Ishikawa (cell line): ENCODE measurements around the gene NPY2R.
A peak's percentile ranks its signal among the peaks of the same experiment; 100 is the strongest.

Source experiments
- CEBPB ChIP-seq: IDR thresholded peaks from 2 replicates; pipeline ENCODE4 v1.6.1; 2012
- CREB1 ChIP-seq: IDR thresholded peaks from 2 replicates; pipeline ENCODE4 v1.6.1; 2012; ENCODE audit warnings: low read depth
- EGR1 ChIP-seq: IDR thresholded peaks from 2 replicates; pipeline ENCODE4 v1.6.1; 2012
- EP300 ChIP-seq: IDR thresholded peaks from 2 replicates; pipeline ENCODE4 v1.6.1; 2012; ENCODE audit warnings: borderline replicate concordance
- FOXM1 ChIP-seq: IDR thresholded peaks from 2 replicates; pipeline ENCODE4 v1.6.1; 2012; ENCODE audit warnings: low read depth, borderline replicate concordance
- NFIC ChIP-seq: IDR thresholded peaks from 2 replicates; pipeline ENCODE4 v1.6.1; 2012
- RAD21 ChIP-seq: IDR thresholded peaks from 2 replicates; pipeline ENCODE4 v1.6.1; 2012; ENCODE audit warnings: low read depth
- TAF1 ChIP-seq: IDR thresholded peaks from 2 replicates; pipeline ENCODE4 v1.6.1; 2012; ENCODE audit warnings: low read depth, mild to moderate bottlenecking
- TCF12 ChIP-seq: IDR thresholded peaks from 2 replicates; pipeline ENCODE4 v1.6.1; 2012; ENCODE audit warnings: low read depth
- TEAD4 ChIP-seq: IDR thresholded peaks from 2 replicates; pipeline ENCODE4 v1.6.1; 2012
- YY1 ChIP-seq: IDR thresholded peaks from 2 replicates; pipeline ENCODE4 v1.6.1; 2012; ENCODE audit warnings: low read depth
- ZBTB7A ChIP-seq: IDR thresholded peaks from 2 replicates; pipeline ENCODE4 v1.6.1; 2012; ENCODE audit warnings: low read depth
- TF ChIP-seq, protein P1 (sequence below): IDR thresholded peaks from 2 replicates; pipeline ENCODE4 v1.6.1; 2012
- TF ChIP-seq, protein P2 (sequence below): IDR thresholded peaks from 2 replicates; pipeline ENCODE4 v1.6.1; 2012
- TF ChIP-seq, protein P3 (sequence below): IDR thresholded peaks from 2 replicates; pipeline ENCODE4 v1.6.1; 2012; ENCODE audit warnings: low read depth, mild to moderate bottlenecking

The NPY2R gene

DNA sequence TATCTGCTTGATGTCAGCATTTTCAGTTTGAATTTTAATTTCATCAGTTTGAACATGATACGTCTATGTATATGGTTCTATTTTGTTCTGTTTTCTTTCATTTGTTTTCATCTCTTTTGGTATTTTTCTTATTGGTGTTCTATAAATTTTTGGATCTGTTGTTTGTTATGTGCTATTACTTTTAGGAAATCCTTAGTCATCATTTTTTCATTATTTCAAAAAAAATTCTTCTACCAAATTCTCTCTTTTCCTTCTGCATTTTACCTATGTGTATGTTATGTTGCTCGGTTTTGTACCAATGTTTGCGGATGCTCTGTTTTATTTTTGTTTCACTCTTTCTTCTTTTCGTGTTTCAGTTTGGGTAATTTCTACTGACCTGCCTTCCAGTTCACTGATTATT is 32.8 kb downstream of the NPY2R start:
- no peak for TF ChIP-seq EGR1
- no peak for TF ChIP-seq TAF1
- no peak for TF ChIP-seq YY1
- TF ChIP-seq TEAD4: no peak
- TF ChIP-seq CREB1: no peak
- TF ChIP-seq NFIC: no peak
- no peak for TF ChIP-seq FOXM1
- no peak for TF ChIP-seq TCF12
- no peak for TF ChIP-seq EP300
- TF ChIP-seq, protein P1, sequence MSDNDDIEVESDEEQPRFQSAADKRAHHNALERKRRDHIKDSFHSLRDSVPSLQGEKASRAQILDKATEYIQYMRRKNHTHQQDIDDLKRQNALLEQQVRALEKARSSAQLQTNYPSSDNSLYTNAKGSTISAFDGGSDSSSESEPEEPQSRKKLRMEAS: no peak
- TF ChIP-seq, protein P2, sequence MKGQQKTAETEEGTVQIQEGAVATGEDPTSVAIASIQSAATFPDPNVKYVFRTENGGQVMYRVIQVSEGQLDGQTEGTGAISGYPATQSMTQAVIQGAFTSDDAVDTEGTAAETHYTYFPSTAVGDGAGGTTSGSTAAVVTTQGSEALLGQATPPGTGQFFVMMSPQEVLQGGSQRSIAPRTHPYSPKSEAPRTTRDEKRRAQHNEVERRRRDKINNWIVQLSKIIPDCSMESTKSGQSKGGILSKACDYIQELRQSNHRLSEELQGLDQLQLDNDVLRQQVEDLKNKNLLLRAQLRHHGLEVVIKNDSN: no peak

DNA sequence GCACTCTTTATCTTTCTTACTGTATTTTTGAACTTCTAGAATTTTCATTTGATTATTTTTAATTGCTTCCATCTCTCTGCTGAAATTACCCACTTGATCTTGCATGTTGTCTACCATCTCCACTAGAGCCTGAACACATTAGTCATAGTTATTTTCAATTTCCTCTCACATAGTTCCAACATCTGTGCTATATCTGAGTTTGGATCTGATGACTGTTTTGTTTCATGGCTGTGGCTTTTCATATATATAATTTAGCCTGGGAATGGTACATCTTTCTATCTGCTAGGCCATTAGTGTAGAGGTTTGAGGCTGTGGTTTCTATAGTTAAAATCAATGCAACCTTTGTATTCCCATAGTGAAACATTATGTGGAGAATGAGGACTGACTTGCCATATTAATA is 33.2 kb downstream of the NPY2R start:
- TF ChIP-seq EP300 (no peak), FOXM1 (no peak), TAF1 (no peak), ZBTB7A (no peak)
- TF ChIP-seq, protein P3, sequence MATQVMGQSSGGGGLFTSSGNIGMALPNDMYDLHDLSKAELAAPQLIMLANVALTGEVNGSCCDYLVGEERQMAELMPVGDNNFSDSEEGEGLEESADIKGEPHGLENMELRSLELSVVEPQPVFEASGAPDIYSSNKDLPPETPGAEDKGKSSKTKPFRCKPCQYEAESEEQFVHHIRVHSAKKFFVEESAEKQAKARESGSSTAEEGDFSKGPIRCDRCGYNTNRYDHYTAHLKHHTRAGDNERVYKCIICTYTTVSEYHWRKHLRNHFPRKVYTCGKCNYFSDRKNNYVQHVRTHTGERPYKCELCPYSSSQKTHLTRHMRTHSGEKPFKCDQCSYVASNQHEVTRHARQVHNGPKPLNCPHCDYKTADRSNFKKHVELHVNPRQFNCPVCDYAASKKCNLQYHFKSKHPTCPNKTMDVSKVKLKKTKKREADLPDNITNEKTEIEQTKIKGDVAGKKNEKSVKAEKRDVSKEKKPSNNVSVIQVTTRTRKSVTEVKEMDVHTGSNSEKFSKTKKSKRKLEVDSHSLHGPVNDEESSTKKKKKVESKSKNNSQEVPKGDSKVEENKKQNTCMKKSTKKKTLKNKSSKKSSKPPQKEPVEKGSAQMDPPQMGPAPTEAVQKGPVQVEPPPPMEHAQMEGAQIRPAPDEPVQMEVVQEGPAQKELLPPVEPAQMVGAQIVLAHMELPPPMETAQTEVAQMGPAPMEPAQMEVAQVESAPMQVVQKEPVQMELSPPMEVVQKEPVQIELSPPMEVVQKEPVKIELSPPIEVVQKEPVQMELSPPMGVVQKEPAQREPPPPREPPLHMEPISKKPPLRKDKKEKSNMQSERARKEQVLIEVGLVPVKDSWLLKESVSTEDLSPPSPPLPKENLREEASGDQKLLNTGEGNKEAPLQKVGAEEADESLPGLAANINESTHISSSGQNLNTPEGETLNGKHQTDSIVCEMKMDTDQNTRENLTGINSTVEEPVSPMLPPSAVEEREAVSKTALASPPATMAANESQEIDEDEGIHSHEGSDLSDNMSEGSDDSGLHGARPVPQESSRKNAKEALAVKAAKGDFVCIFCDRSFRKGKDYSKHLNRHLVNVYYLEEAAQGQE: no peak
- TF ChIP-seq, protein P1: no peak

DNA sequence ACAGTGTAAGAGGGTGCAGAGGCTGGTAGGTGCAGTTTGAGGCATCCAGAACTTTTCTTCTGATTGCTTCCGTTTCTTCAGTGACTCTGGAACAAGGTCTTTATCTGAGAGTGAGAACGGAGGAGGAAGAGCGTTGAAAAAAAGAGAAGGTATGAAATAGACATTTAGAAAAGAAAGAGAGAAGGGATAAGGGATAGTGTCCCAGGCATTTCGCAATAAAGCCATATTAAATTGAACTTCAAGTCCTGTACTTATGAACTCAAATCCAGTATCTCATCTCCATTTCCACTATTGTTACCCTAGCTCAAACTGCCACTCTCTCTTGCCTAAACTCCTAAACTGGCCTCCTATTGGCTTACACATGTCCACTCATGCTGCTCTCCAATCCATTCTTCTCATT is 36.7 kb downstream of the NPY2R start:
- TF ChIP-seq ZBTB7A (no peak), CEBPB (peak; percentile 51; the same call in 1 of the 2 replicates)

DNA sequence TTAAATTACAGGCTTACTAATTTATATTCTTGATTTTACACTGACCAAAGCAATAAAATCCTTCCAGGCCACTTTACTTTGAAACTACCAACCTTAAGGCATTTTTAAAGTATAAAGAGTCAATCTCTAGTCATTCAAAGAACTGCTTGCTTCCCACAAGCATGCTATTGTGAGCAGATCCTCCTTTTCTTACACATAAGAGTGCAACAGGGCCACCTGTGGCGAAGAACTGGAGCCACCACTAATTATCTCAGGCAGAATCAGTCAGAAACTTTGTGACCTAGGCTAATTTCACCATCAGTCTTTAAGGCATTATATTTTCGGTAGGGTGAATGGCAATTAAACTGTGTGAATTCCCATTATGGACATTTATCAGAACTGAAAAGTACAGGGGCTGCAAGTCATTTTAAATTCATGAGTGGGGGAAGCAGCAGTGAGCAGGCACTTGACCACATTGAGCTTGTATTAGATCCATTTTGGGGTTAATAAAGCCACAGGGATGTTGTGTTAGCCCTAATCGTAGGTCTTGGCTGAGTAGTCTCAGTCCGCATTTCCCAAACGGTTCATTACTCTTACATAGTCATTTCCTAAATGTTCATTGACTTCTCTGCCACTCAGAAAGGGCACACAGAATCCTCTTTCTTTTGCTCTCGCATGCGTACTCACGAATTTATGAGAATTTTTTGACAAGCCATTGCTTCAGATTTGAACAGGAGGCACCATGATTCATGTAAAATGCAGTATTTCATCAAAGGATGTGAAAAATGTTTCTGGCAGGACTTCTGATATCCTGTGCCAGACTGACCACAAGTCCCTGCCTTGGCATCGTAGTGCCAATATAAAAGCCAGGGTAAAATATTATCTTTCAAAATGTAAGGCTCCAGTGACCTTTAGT is 39.8 kb downstream of the NPY2R start:
- no peak for TF ChIP-seq EP300
- TF ChIP-seq NFIC: peak; percentile 43; the same call in 1 of the 2 replicates
- TF ChIP-seq FOXM1: no peak

DNA sequence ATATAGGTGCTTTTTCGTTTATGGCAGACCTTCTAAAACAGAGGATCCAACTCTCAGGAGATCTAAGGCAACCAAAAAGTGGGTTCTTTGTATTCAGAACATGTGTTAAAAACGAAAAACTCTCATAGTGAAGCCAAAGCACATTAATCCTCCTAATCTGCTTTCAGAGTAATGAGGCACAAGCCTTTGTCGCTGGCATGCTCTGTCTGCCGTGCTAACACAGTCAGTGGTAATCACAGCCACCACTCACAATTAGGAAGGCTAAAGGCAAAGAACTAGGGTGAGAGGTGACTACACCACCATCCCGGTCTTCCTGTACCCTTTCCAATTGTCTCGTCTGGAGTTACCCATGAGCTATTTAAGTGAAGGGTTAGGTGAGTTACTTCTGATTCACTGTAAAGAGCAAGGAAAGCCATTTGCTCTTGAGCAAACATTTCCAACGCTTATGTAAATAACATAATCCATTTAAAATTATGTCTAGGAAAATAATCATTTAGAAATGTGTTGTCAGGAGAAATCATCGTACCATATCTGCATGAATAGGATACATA is 40.7 kb downstream of the NPY2R start:
- TF ChIP-seq CREB1 (no peak), EGR1 (no peak), YY1 (no peak), EP300 (no peak), ZBTB7A (no peak), NFIC (no peak), TEAD4 (no peak), RAD21 (no peak), TAF1 (no peak), FOXM1 (no peak), TCF12 (no peak), CEBPB (no peak)
- TF ChIP-seq, protein P3: no peak
- TF ChIP-seq, protein P1: no peak
- TF ChIP-seq, protein P2: no peak

DNA sequence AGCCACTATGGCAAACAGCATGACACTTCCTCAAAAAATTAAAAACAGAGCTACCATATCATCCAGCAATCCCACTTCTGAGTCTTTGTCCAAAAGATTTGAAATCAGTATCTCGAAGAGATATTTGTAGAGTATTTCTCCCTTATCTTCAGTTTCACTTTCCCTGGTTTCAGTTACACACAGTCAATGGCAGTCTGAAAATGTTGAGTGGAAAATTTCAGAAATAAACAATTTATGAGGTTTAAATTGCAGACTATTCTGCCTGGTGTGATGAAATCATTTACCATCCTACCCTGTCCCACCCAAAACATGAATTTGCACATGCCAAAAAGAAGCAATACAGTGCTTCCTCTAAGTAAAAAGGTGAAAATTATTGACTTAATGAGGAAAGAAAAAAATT is 43.9 kb downstream of the NPY2R start:
- TF ChIP-seq CEBPB (no peak), YY1 (no peak), CREB1 (no peak)
